ENCODE results near the gene KIF1A.

GRCh38 chr2:240812301-240812680 lies 7.7 kb downstream of the KIF1A start:
- TF ChIP-seq CTCF (IDR thresholded peaks at IDR 0.05; ENCODE audit: control extremely low read depth in 1 of 3, insufficient read depth in 1 of 3, low read depth in 1 of 3, low read length in 3 of 3): no peak
- no peak for TF ChIP-seq BCL11A (IDR thresholded peaks at IDR 0.05; ENCODE audit: low read depth in 2 of 2, low read length in 2 of 2)
- TF ChIP-seq PHF8 (conservative IDR thresholded peaks at IDR 0.05; ENCODE audit: low read depth, low read length): no peak
- TF ChIP-seq POLR2A (IDR thresholded peaks at IDR 0.05; ENCODE audit: control extremely low read depth in 1 of 2, low read depth in 2 of 2, low read length in 2 of 2): no peak
- TF ChIP-seq CEBPB (IDR thresholded peaks at IDR 0.05; ENCODE audit: low read depth, low read length): no peak
- no peak for TF ChIP-seq ATF2 (IDR thresholded peaks at IDR 0.05; ENCODE audit: low read length)
- TF ChIP-seq RNF2 (IDR thresholded peaks at IDR 0.05; ENCODE audit: borderline replicate concordance, low read depth, low read length, missing control alignments, poor library complexity, severe bottlenecking): no peak
- no peak for TF ChIP-seq EZH2 (IDR thresholded peaks at IDR 0.05; ENCODE audit: low read depth, low read length, severe bottlenecking)
